Middle frontal gyrus (tissue), 1 donor: Measurements from ENCODE around the gene CROCC2.

Source experiments
- DNase-seq: peaks from one replicate; pipeline ENCODE4 v3.0.0-alpha.2; 2015; ENCODE audit warnings: low spot score; ENCODE audit errors: extremely low spot score

Gene CROCC2

DNA sequence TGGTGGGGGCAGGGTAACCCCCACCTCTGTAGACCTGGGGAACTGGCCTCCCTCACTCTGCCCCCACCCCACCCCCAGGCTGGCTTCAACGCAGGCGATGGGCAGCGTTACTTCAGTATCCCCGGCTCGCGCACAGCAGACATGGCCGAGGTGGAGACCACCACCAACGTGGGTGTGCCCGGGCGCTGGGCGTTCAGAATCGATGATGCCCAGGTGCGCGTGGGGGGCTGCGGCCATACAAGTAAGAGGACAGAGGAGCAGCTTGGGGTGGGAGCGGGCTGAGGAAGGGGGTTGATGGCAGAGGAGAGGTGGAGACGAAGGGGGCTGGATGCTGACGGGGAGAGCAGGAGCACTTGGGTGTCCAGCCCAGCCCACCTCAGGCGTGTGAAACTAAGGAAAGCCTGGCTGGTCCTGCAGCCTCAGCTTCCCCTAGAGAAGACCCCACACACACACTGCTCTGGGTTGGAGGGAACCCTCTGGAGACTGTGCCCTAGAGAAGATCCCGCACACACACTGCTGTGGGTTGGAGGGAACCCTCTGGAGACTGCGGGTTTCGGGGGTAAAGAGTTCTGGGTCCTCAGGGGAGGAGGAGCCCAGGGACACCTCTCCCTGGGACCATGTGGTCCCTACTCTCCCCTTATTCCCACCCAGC lies 128.5 kb downstream of the CROCC2 start:
- no peak for DNase-seq

DNA sequence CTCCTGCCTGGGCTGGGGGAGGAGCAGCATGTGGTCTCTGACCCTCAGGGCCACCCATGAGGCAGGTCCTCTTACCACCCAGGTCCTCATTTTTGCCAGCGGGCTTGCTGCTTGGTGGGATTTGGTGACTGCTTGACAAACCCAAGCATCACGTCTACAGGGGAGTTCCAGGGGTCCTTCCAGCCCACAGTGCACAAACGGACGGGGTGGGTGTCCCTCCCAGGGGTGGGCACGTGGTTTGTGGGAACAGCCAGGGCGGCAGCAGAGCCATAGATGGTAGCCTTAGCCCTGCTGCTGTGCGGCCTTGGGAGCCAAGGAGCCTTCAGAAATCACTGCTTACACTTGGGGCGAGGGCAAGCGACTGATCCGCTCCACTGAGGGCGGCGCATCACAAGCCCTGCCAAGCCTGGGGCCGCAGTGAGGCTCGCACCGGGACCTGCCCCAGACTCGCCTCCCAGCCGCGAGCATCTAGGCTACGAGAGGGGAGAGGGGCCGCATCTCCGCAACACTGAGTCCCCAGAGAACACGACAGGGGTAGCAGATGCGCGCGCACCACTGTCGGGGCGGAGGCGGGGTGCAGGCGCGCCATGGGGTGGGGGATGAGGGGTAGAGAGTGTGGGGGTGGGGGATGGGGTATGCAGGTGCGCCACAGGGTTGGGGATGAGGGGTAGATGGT lies 129.1 kb downstream of the CROCC2 start:
- DNase-seq, result no peak

DNA sequence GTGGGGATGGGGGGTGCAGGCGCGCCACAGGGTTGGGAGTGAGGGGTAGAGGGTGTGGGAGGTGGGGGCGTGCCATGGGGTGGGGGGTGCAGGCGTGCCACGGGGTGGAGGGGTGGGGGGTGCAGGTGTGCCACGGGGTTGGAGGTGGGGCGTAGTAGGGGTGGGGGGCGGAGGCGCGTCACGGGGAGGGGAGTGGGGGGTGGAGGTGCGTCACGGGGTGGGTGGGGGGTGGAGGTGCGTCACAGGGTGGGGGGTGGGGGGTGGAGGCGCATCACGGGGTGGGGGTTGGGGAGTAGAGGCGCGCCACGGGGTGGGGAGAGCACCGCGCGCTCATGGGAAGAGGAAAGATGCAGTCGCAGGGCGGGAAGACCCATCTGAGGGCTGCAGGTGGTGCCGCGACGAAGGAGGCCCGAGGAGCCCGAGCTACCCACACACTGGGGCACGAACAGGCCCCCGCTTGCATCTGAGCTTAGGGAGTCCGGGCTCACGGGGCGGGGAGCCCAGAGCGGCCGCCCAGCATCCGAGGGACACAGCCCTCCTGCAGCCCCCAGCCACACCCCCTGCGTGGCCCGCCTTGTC lies 129.8 kb downstream of the CROCC2 start:
- DNase-seq, result no peak

DNA sequence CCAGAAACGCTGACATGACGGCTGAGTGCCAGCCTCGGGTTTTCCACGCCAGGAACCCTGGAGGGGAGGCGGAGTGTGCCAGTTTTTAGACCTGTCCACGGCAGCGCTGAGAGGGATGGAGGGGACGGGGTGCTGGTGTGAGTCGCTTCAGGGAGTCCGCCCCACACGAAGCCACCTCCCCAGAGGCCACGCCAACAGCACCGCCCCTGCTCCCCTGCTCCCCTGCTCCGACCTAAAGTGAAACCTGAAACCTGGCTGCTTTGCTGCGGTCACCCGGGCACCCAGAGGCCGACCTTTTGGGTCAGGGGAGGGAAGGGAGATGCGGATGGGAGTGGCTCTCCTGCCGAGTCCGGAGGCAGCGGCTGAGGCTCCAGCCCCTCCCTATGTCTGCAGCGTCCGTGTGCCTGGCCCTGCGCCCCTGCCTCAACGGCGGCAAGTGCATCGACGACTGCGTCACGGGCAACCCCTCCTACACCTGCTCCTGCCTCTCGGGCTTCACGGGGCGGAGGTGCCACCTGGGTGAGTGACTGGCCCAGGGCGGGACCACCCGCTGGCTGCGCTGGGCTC lies 130.3 kb downstream of the CROCC2 start:
- no peak for DNase-seq

DNA sequence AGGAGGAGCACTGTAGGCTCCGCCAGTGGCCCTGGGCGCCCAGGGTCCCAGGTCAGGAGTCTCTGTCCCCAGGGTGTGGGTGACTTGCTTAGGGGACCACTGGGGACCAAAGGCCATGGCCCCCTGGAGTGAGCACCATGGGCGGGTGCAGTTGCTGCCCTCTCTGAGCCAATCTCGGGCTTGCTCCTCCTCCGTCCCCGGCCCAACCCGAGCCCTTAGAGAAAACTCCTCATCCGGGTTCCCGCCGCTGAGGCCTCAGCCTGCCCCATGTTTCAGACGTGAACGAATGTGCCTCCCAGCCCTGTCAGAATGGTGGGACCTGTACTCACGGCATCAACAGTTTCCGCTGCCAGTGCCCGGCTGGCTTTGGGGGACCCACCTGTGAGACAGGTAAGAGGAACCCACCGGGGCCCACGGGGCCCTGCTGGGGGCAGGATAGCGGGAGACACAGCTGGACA lies 130.9 kb downstream of the CROCC2 start:
- no peak for DNase-seq

DNA sequence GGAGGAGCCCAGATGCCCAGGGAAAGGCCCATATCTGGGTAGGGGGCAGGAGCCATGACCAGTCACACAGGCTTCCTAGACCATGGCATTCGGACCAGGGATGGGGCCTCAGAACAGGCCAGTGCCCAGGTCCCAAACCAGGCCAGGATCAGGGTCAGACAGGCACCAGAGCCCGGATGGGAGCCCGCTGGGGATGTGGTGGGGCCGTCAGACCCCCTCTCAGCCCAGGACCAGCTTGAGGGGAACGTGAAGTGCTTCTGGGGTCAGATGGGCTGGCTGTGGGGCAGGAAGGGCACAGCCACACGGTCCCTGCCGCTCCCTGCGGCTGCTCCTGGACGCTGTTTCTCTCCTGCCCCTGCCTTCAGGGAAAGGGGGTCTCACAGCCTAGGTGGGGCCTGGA lies 131.4 kb downstream of the CROCC2 start:
- no peak for DNase-seq

DNA sequence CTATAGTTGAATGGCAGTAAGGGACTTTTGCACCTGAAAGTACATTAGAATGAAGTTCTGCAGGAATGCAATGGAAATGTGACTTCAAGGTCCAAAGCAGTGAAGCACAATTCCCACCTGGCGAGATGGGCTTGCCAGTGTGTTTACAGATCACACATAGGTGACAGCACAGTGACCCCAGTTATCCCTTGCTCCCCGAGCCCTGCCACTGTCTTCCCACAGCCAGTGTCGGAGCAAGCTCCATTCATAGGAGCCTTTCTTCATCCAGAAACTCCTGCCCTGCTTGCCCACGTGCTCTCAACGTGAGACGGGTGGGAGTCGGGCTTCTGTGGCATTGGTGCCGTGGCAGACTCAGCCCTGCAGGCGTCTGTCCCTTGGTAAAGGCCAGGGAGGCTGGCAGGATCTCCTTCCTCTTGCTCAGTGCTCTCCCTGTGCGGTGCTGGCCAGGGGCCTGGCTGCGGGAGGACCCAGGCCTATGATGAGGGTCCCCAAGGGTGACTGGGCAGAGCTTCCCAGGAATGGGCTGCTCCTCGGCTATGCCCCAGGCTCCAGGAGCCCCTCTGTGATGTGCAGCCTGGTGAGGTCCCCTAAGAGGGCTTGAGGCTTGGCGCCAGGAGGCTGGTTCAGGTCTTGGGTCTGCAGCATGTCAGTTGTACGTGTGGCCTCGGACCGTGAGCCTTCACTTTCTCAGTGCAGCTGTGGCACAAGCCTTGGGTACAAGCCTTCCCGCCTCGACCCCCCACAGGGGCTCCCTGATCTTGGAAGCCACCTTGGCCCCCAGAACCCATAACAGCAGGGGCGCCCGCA lies 132.4 kb downstream of the CROCC2 start:
- DNase-seq, result no peak

DNA sequence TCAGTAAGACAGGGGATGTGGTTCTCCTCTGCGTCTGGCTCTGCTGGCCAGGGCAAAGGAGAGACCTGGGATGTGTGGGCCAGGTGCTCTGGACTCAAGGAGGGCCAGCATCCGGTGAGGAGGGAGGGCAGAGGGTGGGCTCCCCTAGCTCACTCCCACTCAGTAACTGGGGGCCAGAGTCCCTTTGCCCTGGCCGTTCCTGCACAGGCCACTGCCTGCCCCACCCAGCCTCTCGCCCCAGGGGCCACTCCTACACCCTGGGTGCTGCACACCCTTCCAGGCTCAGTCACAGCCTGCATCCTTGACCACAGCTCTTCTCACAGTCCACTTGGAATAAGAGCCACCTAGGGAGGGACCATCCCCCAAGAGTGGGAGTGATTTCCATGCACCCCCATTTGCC lies 133.3 kb downstream of the CROCC2 start:
- DNase-seq, result no peak

DNA sequence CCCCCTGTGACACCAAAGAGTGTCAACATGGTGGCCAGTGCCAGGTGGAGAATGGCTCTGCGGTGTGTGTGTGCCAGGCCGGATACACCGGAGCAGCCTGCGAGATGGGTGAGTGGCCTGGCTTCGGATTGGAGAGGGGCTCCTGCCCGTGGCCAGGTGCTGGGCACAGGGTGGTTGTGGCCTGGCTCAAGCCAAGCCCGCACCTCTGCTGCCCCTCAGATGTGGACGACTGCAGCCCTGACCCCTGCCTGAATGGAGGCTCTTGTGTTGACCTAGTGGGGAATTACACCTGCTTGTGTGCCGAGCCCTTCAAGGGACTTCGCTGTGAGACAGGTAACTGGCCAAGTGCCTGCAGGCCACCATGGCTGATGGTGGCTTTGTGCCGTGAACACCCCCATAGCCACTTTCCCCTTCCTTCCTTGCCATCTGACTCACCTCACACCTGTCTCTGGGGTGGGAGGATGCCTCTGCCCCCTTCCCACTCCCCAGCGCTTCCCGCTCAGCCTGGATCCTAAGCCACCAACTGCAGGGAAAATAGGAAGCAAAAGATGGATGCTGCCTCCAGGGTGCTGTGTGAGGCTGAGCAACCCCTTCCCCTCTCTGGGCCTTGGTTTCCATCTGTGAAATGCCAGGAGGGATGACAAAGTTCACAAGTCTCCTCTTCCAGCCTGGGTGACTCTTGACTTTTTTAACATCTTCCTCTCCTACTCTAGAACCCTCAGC lies 134.1 kb downstream of the CROCC2 start:
- DNase-seq, result no peak

DNA sequence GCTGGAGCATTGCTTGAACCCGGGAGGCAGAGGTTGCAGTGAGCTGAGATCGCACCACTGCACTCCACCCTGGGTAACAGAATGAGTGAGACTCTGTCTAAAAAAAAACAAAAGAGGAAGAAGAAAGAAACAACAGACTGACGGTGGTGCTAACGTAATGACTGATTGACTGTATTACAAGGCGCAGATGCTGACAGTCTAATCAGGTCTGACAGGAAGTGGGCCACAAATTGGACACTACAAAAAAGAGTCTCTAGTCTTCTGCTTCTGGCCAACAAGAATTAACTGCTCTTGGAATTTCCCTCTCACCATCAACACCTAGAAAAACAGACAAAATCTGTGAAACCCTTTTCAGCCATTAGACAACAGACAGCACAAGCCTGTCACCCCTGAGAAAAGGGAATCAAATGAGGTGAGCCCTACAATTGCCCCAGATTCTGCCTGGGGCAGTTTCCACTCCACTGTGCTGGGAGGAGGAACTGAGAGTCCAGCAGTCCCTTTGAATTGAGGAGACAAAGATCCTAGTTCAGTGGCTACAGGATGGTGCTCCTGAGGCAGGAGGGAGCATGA lies 135.5 kb downstream of the CROCC2 start:
- DNase-seq, result no peak
